HL-60 (cell line): ENCODE results near the gene DSC3.

Source experiments
- DNase-seq, 2 experiments: peaks; one replicate each; pipeline ENCODE4 v3.0.0-alpha.2; 2010 to 2020; ENCODE audit warnings: low read depth in 1 of 2, low spot score in 1 of 2
- H3K27ac ChIP-seq: fragments of 250-450 bp; sonication (Bioruptor Pico); replicated peaks from 2 replicates; pipeline ENCODE4 v1.5.1; 2020; ENCODE audit warnings: mild to moderate bottlenecking, moderate library complexity
- H3K27me3 ChIP-seq: fragments of 250-450 bp; sonication (Bioruptor Pico); 2 replicates; pipeline ENCODE4 v1.5.1; 2021; ENCODE audit warnings: mild to moderate bottlenecking, moderate library complexity; ENCODE audit not compliant: insufficient read depth, poor library complexity, severe bottlenecking
- H3K4me3 ChIP-seq: replicated peaks from 2 replicates; pipeline ENCODE4 v1.5.1; 2011; ENCODE audit warnings: mild to moderate bottlenecking, control low read depth, low read length; ENCODE audit not compliant: insufficient read depth
- CTCF ChIP-seq: IDR thresholded peaks from one replicate; pipeline ENCODE4 v1.5.1; 2011; ENCODE audit warnings: low read length, control low read depth, inconsistent platforms; ENCODE audit not compliant: insufficient read depth
- GABPA ChIP-seq: IDR thresholded peaks from 2 replicates; pipeline ENCODE4 v1.6.1; 2012; ENCODE audit warnings: low read depth
- POLR2AphosphoS5 ChIP-seq: IDR thresholded peaks from 2 replicates; pipeline ENCODE4 v1.6.1; 2012; ENCODE audit warnings: low read depth
- REST ChIP-seq: IDR thresholded peaks from 2 replicates; pipeline ENCODE4 v1.6.1; 2012; ENCODE audit warnings: low read depth; ENCODE audit not compliant: insufficient replicate concordance
- SPI1 ChIP-seq: IDR thresholded peaks from 2 replicates; pipeline ENCODE4 v1.6.1; 2012; ENCODE audit warnings: low read depth, mild to moderate bottlenecking, borderline replicate concordance

The DSC3 gene

DNA sequence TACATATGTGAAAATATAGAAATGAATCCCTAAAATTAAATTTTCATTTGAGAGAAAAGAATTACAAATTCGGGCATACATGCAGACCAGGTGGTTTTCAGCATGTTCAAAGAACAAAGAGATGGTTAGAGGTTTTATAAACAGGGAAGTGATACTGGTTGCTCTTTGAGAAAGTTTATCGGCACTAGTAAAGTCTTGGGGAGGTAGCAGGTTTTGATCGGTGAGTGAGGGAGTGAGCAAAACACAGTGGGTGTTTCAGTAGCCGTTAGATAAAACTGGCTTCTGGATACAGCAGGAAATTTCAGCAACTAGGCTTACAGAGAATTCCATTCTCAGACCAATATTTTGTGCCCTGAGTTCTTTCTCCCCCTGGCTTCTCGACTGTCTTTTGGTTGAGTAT, 51.1 kb downstream of the DSC3 start:
- Histone ChIP-seq H3K27ac (no peak overlapping the region), H3K27me3 (peaks cover 2% of the 10 kb centered on the region), H3K4me3 (no peak overlapping the region)
- TF ChIP-seq CTCF (no peak), SPI1 (peak; percentile 18; the same call in 1 of the 2 replicates), POLR2AphosphoS5 (no peak)
- no peak for DNase-seq

DNA sequence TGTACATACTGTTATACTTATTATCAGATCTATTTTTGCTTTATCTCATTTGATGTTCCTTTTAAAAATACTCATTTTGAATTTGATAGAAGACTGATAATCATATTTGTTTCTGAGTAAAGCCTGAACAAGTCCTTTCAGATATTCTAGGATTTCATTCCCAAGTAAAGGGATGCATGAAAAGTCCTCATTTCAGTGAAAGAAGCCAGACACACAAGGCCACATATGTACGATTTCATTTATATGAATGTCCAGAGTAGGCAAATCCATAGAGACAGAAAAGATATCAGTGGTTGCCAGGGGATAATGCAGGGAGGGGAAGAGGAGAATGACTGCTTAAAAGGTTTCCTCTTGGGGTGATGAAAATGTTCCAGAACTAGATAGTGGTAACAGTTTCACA, 53.4 kb downstream of the DSC3 start:
- TF ChIP-seq REST, result no peak
- no peak for TF ChIP-seq POLR2AphosphoS5
- TF ChIP-seq SPI1, result no peak
- TF ChIP-seq GABPA, result no peak
- no peak for TF ChIP-seq CTCF
- no peak for DNase-seq
- no peak overlapping the region for H3K27ac ChIP-seq
- no peaks in the 10 kb centered on the region for H3K27me3 ChIP-seq
- H3K4me3 ChIP-seq, result no peak overlapping the region

GRCh38 chr18:30988440-30988839, 54.1 kb downstream of the DSC3 start:
- DNase-seq, result no peak
- Histone ChIP-seq H3K4me3 (no peak overlapping the region), H3K27me3 (no peaks in the 10 kb centered on the region), H3K27ac (no peak overlapping the region)
- no peak for TF ChIP-seq GABPA
- no peak for TF ChIP-seq POLR2AphosphoS5
- no peak for TF ChIP-seq REST
- TF ChIP-seq CTCF, result no peak
- TF ChIP-seq SPI1, result no peak
